ENCODE measurements around the gene SMTNL1.
"Not testable (repeated sequence)": the region's sequence is repeated elsewhere in the genome, so short reads cannot be mapped to it uniquely, and the experiment has no call there.

Gene SMTNL1

DNA sequence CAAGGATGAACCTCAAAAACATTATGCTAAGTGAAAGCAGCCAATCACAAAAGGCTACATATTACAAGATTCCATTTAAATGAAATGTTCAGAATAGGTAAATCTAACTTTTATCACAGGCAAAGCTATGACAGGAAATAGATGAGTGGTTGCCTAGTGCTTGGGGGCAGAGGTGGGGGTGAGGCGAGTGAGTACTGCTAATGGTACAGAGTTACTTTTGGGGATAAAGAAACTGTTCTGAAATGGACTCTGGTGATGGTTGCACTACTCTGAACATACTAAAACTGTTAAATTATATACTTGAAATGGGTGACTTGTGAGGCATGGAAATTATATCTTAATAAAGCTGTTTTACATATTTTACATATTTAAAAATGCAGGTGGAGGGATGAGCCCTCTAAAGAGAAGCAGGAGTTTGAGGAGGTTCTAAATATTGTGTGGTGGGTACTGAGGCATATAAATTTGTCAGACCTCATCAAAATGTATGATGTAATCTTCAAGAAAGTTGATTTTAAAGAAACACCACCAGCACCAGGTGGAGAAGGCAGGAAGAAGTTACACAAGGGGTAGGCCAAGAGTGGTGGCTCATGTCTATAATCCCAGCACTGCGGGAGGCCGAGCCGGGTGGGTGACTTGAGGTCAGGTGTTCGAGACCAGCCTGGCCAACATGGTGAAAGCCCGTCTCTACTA lies 25.5 kb upstream of the SMTNL1 start:
- DNase-seq: no peak

DNA sequence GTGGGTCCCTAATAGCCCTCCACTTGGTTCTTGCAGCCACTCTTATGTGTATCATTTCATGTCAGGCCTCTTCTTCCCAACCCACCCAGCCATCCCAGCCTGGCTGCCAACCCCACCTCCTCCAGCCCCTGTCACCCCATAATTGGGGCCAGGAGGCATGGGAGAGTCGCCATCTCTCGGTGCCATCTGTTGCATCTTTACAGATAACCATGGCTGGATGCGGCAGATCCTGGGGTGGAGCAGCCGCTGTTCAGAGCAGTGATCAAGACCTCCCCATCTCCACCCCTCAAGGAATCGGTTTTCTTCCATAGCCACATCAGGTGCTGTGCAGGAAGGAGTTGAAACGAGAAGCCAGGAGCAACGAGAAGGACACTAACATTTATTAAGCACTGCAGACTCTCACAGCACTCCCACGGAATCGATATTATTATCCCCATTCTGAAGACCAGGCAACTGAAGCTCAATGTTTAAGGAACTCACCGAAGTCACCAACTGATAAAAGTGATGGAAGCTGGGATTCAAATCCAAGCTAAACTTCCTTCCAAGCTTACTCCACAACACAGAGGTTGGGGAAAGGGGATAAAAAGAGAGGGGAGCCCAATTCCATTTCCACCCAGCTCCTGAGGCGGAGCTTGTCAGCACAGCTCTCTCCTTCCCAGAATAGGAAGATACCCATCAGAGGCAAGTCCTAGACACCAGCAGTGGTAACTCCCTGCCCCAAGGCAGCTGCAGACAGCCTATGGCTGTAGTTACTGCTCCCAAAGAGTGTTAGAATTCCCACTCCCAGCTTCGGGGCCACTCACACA lies 24.5 kb upstream of the SMTNL1 start:
- no peak for DNase-seq

GRCh38 chr11:57513452-57513795 lies 24.0 kb upstream of the SMTNL1 start:
- DNase-seq: no peak

DNA sequence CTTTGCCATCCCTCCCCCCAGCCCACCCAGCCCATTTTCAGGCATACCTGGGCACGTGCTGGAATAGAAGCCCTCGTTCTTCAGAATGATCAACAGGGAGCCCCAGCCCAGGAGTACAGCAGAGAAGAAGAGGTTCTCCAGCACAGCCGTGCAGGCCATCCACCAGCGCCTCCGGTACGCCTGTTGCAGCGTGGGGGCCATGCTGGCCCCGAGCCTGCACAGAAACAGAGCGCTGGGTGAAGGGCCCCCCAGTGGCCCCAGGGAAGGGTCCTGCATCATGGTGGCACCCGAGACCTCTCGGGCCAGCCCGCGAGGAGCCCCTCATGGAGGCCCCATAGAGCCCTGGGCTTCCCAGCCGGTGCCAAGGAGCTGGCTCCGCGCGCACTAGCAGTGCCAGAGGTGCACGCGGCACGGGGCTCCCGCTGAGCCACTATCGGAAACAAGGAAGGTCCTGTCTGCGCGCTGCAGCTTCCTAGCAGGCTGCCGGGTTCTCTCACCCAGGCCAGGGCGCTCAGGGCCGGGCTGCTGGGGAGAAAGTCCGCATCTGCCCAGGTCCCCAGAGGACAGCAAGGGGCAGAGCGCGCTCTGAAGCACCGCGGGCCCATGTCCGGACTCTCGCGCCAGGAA lies 23.4 kb upstream of the SMTNL1 start:
- no peak for DNase-seq

DNA sequence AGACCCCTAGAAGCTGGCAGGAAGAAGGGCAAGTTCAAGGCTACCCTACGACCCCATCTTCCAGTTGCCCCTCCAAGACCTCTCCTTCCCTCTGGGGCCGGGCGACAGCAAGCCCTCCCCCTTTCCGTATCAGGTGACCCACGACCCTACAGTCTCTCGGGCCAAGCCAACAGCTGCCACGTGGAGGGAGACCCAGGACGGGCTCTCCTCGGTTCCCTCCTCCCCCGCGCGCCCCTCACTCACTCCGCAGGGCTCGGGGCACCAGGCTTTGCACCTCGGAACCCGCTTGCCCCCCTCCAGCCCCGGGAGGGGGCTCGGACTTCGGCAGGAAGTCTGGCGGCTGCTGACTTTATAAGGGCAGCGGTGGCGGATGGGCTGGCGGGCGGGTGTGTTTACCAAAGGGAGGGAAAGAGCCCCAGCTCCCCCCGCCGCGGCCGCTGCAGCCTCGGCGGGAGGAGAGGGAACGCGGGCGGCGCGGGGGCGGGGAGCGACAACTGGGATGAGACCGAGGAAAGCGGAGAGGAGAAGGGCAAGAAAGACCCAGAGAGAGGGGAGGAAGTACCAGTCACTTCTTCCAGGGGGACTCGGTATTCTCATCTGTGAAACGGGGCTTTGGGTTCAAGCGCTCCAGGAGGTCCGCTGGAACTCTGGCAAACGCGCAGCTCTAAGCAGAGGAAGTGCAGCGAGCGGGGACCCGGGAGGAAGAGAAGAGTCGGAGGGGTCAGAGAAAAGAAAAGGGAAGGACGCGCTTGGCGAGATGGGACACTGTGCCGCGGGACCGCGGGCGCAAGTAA lies 22.7 kb upstream of the SMTNL1 start:
- peak; percentile 8 to 37 for DNase-seq

GRCh38 chr11:57515332-57516060 lies 21.9 kb upstream of the SMTNL1 start, which contains the start of gene SLC43A1:
Gene SLC43A1, minus strand, starts transcription at chr11:57515702. Its CDS starts 1,591 bp downstream, at chr11:57514111.
- DNase-seq: no peak

GRCh38 chr11:57516061-57516443 lies 21.3 kb upstream of the SMTNL1 start:
- DNase-seq: no peak

- DNase-seq: no peak
These were observed 16.3 kb upstream of the SMTNL1 start for GRCh38 chr11:57521116-57521515.

DNA sequence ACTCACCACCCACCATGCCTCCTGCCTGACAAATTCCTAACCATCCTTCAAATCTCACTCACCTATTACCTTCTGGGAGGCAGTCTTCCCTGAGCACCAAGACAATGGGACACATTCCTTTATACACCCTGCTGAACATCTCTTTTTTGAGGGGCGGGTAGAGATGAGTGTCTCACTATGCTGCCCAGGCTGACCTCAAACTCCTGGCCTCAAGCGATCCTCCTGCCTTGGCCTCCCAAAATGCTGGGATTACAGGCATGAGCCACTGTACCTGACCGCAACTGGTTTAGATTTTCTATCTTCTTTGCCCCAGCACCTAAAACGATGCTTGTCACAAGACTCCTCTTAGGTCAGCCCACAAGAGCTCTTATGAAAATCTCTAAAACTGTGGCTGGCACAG lies 14.0 kb upstream of the SMTNL1 start:
- DNase-seq: no peak

DNA sequence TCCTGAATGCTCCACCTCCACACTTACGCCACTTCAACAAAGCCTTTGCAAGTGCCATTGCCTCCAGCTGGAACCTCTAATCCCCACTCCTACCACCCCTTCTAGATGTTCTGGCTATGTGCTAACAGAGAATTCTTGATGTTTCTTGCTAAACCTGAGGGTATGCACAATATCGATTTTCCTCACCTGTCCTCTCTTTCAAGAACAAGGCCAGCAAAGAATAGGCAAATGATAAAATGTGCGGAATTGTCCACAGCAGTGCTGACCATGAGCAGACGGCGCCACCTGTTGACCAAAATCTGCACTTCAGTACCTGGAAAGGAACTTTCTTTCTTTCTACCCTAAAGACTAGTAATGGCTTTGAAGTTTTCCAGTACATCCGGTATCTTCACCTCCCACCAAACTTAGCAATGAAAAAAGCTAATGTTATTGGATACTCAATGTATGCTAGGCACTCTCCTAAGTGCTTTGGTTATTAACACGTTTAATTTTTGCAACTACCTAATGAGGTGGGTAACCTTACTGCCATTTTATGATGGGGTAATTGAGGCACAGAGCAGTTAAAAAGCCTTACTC lies 10.3 kb upstream of the SMTNL1 start:
- DNase-seq: peak; percentile 19 to 84

GRCh38 chr11:57529012-57529411 lies 8.4 kb upstream of the SMTNL1 start:
- no peak for DNase-seq

DNA sequence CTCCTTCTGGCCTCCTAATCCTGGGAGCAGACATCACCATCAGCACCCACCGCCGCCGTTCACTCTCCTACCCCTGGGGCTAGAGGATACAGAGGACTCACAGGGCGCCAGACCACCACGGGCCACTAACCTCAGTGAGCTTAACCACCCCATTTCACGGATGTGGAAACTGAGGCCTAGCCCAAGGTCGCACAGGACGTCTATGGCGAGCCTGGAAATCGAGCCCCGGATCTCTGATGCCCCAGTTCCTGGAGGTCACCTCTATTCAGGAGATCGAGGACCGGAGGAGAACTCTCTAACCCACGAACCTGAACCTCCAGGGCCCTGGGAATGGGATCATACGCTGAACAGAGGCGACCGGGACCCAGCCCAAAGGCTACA lies 7.2 kb upstream of the SMTNL1 start:
- no peak for DNase-seq

DNA sequence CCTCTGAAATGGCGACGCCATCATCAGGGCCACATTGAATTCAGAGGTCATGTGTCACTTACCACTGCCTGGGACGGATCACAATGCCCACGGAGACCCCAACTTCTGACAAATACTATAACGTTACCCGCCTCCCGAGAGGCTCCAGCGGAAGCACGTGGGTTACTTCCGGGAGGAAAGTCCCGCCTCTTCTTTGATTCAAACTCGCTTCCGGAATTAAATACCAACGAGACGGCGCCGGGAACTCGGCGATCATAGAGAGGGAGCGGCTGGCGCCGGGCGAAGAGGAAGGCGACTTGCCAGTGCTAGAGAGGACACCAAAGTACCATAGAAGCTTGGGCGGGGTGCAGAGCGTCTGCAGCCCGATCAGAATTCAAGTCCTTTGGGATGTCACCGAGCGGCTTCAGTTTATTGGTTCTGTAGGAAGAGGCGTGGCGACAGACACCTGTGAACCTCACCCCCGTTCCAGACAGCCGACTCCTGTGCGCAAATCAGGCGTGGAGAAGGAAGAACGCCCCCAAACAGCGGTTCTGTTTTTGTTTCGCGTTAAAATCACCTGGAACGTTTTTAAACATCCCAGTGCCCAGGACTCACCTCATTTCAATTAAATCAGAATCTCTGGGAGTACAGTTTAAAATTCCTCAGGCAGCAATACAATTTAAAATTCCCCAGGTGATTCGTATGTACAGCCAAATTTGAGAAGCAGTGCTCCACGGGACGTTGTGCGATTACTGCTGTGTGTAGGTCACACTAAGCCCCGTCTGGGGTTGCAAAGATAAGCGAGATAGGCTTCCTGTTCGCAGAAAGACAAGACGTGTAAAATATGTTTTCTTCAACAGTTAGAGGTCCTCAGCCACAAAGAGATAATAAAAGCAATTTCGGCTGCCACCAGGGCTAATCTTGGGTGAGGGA lies 6.5 kb upstream of the SMTNL1 start, which contains the start of gene TIMM10:
Gene TIMM10, minus strand, starts transcription at position 159 of the 912 bp plus-strand sequence. CDS start 565 bp downstream, outside the sequence.
- DNase-seq: peak; percentile 96

- not testable (repeated sequence) for DNase-seq
These were observed 2.9 kb upstream of the SMTNL1 start for GRCh38 chr11:57534449-57534848.

GRCh38 chr11:57539342-57539741 lies 1.9 kb downstream of the SMTNL1 start:
- no peak for DNase-seq

- DNase-seq: no peak
These were observed 3.8 kb downstream of the SMTNL1 start for GRCh38 chr11:57541169-57541568.

DNA sequence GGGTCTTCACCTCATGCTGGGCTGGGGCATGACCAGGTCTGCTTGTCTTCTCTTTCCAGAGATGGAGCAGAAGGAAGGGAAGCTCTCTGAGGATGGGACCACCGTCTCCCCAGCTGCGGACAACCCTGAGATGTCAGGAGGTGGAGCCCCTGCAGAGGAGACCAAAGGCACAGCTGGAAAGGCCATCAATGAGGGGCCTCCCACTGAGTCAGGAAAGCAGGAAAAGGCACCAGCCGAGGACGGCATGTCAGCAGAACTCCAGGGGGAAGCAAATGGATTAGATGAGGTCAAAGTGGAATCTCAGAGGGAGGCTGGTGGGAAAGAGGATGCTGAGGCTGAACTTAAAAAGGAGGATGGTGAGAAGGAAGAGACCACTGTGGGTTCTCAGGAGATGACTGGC lies 5.2 kb downstream of the SMTNL1 start:
- DNase-seq: no peak

GRCh38 chr11:57543593-57543992 lies 6.2 kb downstream of the SMTNL1 start:
- DNase-seq: no peak

- no peak for DNase-seq
These were observed 7.2 kb downstream of the SMTNL1 start for GRCh38 chr11:57544566-57544965.

- DNase-seq: no peak
These were observed 8.5 kb downstream of the SMTNL1 start for GRCh38 chr11:57545883-57546282.

- no peak for DNase-seq
These were observed 9.1 kb downstream of the SMTNL1 start for GRCh38 chr11:57546451-57546850.

All from inflammatory macrophage treated with lipopolysaccharide for 1 hour (primary cell).